Measurements from ENCODE around the gene DENND2D.

DENND2D gene

DNA sequence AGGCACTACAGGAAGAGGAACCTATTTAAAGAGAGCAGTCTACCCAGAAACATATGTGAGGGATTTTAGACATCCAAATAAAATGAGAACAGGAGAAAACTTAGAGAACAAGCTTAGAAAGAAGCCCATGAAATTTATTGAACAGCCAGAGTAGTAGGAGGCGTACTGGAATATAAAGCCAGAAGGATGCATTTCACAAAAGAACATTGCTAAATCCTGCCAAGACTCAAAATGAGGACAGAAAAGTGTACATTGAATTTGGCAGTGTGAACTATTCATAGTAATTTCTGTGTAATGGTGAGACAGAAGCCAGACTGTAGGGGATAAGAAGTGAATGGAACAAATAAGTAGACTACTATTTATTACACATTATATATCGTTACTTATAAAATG lies 38.0 kb downstream of the DENND2D start:
- no peaks in the 10 kb centered on the region for H3K4me1 ChIP-seq (ENCODE audit: control insufficient read depth in 1 of 2, insufficient read depth in 1 of 2, low read depth in 1 of 2, low read length in 1 of 2)
- TF ChIP-seq, protein P1, sequence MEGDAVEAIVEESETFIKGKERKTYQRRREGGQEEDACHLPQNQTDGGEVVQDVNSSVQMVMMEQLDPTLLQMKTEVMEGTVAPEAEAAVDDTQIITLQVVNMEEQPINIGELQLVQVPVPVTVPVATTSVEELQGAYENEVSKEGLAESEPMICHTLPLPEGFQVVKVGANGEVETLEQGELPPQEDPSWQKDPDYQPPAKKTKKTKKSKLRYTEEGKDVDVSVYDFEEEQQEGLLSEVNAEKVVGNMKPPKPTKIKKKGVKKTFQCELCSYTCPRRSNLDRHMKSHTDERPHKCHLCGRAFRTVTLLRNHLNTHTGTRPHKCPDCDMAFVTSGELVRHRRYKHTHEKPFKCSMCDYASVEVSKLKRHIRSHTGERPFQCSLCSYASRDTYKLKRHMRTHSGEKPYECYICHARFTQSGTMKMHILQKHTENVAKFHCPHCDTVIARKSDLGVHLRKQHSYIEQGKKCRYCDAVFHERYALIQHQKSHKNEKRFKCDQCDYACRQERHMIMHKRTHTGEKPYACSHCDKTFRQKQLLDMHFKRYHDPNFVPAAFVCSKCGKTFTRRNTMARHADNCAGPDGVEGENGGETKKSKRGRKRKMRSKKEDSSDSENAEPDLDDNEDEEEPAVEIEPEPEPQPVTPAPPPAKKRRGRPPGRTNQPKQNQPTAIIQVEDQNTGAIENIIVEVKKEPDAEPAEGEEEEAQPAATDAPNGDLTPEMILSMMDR (IDR thresholded peaks at IDR 0.05): no peak
- no peaks in the 10 kb centered on the region for H3K27me3 ChIP-seq
- no peak overlapping the region for H3K4me3 ChIP-seq (ENCODE audit: low read depth in 1 of 2, low read length in 1 of 2)
- peaks cover 40% of the 10 kb centered on the region for H3K36me3 ChIP-seq
- no peaks in the 10 kb centered on the region for H3K9me3 ChIP-seq
- H3K27ac ChIP-seq: no peak overlapping the region

DNA sequence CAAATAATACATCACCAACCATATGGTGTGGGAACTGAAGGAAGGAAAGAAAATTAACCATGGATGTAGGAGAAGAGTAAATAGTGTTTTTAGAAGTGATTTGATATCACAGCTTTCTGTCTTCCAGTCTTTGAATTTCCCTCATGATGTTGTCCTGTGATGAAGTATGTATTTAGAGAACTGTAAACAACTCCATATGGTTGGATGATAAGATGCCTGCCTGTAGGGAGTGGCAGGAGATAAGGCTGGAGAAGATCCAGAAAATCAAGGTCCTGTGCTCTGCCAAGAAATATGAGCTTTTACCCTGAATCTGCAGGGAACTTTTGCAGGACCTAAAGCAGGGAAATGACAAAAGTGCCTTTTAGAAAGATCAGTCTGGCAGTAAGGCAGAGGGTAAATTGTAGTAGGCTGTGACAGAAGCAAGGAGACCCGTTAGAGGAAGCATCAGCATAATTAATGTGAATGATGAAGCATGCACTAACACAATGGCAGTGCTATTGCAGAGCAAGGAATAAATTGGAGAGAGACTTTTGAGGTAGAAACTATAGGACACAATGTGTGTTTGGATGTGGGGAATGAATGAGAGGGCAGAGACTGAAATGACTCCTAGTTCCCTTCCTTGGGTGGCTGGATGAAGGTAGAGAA lies 38.5 kb downstream of the DENND2D start:
- no peaks in the 10 kb centered on the region for H3K4me1 ChIP-seq (ENCODE audit: control insufficient read depth in 1 of 2, insufficient read depth in 1 of 2, low read depth in 1 of 2, low read length in 1 of 2)
- TF ChIP-seq, protein P1 (IDR thresholded peaks at IDR 0.05): no peak
- H3K9me3 ChIP-seq: no peaks in the 10 kb centered on the region
- no peak overlapping the region for H3K27ac ChIP-seq
- peaks cover 41% of the 10 kb centered on the region for H3K36me3 ChIP-seq
- no peaks in the 10 kb centered on the region for H3K27me3 ChIP-seq
- H3K4me3 ChIP-seq (ENCODE audit: low read depth in 1 of 2, low read length in 1 of 2): no peak overlapping the region

DNA sequence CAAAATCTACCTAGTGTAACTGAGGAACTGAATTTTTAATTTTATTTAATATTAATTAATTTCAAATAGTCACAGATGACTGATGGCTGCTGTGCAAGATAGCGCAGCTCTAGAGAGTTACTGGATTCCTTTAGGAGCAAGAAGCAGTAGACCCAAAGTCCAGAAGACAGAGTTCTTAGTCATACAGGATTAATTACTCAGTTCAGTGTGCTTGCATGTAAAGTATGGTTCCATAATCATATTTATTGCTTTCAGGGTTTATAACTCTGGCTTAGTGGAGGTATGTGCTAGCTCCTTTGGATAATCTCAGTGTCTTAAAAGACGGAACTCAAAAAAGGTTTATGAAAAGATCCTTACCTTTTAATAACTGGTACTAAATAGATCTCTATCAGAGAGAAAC lies 43.0 kb downstream of the DENND2D start:
- H3K36me3 ChIP-seq: peaks cover 47% of the 10 kb centered on the region
- no peak overlapping the region for H3K27ac ChIP-seq
- no peak overlapping the region for H3K4me3 ChIP-seq (ENCODE audit: low read depth in 1 of 2, low read length in 1 of 2)
- TF ChIP-seq, protein P1 (IDR thresholded peaks at IDR 0.05): no peak
- peaks cover 0 to 3% of the 10 kb centered on the region in 2 experiments for H3K4me1 ChIP-seq (ENCODE audit: control insufficient read depth in 1 of 2, insufficient read depth in 1 of 2, low read depth in 1 of 2, low read length in 1 of 2)
- no peaks in the 10 kb centered on the region for H3K27me3 ChIP-seq
- no peaks in the 10 kb centered on the region for H3K9me3 ChIP-seq

DNA sequence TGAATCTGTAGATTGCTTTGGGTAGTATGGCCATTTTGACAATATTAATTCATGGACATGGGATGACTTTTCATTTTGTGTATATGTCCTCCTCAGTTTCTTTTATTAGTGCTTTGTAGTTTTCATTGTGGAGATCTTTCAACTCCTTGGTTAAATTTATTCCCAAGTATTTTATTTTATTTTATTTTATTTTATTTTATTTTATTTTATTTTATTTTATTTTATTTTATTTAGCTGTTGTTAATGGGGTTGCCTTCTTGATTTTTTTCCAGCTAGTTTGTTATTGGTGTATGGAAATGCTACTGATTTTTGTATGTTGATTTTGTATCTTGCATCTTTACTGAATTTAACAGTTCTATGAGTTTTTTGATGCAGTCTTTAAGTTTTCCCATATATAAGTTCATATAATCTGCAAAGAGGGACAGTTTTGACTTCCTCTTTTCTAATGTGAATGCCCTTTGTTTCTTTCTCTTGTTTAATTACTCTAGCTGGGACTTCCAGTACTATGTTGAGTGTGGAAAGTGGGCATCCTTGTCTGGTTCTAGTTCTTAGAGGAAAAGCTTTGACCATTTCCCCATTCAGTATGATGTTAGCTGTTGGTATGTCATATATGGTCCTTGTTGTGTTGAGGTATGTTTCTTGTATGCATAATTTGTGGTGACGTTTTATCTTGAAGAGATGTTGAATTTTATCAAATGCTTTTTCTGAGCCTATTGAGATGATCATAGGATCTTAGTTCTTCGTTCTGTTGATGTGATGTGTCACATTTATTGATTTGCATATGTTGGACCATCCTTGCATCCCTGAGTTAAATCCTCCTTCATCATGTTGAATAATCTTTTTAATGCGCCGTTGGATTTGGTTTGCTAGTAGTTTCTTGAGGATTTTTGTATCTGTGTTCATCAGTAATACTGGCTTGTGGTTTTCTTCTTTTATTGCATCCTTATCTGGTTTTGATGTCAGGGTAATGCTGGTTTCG lies 46.1 kb downstream of the DENND2D start:
- Histone ChIP-seq H3K27me3 (no peaks in the 10 kb centered on the region), H3K36me3 (peaks cover 47% of the 10 kb centered on the region), H3K9me3 (no peaks in the 10 kb centered on the region), H3K4me3 (ENCODE audit: low read depth in 1 of 2, low read length in 1 of 2) (no peak overlapping the region), H3K4me1 (ENCODE audit: control insufficient read depth in 1 of 2, insufficient read depth in 1 of 2, low read depth in 1 of 2, low read length in 1 of 2) (peaks cover 0 to 8% of the 10 kb centered on the region in 2 experiments), H3K27ac (no peak overlapping the region)
- TF ChIP-seq, protein P1 (IDR thresholded peaks at IDR 0.05): no peak

DNA sequence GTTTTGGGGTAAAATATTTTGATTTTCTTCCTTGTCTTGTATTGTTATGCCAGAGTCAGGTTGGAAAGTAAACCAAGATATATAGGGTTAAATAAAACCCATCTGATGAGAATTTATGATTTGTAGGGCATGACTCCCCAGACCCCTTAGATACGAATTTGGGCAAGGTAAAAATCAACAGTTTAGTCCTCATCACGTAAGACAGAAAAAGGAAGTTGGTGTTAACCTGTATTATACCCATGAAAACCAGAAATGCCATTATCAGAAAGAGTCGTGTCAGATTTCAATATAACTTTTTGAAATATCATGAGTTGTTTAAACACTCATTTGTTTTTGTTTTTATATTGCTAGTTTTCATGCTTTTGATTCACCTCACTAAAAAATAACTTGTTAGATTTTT lies 48.6 kb downstream of the DENND2D start:
- Histone ChIP-seq H3K27ac (no peak overlapping the region), H3K4me3 (ENCODE audit: low read depth in 1 of 2, low read length in 1 of 2) (no peak overlapping the region), H3K36me3 (peaks cover 54% of the 10 kb centered on the region), H3K4me1 (ENCODE audit: control insufficient read depth in 1 of 2, insufficient read depth in 1 of 2, low read depth in 1 of 2, low read length in 1 of 2) (peaks cover 0 to 8% of the 10 kb centered on the region in 2 experiments), H3K9me3 (no peaks in the 10 kb centered on the region), H3K27me3 (no peaks in the 10 kb centered on the region)
- TF ChIP-seq, protein P1 (IDR thresholded peaks at IDR 0.05): no peak

Measured in neutrophil (primary cell).